AG09319 (cell line): ENCODE results near the gene FCHO2.

ENCODE experiments used
- DNase-seq: peaks from one replicate; pipeline ENCODE4 v3.0.0-alpha.2; 2010; ENCODE audit warnings: low read depth; ENCODE audit errors: extremely low read depth
- TF ChIP-seq, protein P1 (sequence below): IDR thresholded peaks from 2 replicates; pipeline ENCODE4 v1.5.1; 2011; ENCODE audit warnings: low read depth, mild to moderate bottlenecking, inconsistent platforms, low read length, moderate library complexity

Gene FCHO2

GRCh38 chr5:73045623-73046022 is 89.8 kb downstream of the FCHO2 start:
- DNase-seq: no peak
- TF ChIP-seq, protein P1, sequence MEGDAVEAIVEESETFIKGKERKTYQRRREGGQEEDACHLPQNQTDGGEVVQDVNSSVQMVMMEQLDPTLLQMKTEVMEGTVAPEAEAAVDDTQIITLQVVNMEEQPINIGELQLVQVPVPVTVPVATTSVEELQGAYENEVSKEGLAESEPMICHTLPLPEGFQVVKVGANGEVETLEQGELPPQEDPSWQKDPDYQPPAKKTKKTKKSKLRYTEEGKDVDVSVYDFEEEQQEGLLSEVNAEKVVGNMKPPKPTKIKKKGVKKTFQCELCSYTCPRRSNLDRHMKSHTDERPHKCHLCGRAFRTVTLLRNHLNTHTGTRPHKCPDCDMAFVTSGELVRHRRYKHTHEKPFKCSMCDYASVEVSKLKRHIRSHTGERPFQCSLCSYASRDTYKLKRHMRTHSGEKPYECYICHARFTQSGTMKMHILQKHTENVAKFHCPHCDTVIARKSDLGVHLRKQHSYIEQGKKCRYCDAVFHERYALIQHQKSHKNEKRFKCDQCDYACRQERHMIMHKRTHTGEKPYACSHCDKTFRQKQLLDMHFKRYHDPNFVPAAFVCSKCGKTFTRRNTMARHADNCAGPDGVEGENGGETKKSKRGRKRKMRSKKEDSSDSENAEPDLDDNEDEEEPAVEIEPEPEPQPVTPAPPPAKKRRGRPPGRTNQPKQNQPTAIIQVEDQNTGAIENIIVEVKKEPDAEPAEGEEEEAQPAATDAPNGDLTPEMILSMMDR: no peak

- TF ChIP-seq, protein P1: no peak
- no peak for DNase-seq
These were observed 105.8 kb downstream of the FCHO2 start for GRCh38 chr5:73061593-73061992.

DNA sequence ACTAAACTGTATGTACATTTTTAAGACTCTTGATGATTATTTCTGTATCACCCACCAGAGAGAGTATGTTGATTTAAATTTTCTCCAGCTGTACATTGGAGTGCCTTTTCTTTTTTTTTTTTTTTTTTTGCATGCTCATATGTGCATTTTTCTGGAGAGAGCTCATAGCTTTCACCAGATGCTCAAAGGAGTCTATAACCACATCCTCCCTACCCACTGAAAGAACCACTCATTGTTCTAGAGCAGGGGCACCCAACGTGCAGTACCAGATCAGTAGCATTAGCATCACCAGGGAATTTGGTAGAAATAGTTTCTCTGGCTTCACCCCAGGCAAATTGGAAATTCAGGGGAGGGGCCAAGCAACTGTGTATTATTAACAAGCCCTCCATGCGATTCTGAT is 110.6 kb downstream of the FCHO2 start:
- peak; percentile 7 for DNase-seq
- TF ChIP-seq, protein P1: no peak

DNA sequence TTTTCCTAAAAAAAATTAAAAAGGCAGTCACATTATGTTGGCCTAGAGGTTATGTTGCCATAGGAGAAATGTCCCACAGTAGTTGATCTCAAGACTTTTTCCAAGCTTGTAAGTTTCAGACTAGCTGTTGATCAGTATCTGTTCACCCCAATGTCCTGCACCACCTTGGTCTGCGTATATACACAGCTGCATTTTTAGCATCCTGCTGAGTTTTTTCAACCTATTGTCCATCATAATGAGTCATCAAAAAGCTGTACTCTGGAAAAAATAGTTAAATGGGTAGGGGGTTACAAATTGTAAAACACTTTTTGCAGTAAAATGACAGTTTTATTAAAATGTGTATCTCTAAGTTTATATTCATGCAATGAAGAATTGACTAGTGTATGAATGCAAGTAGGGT is 111.4 kb downstream of the FCHO2 start:
- TF ChIP-seq, protein P1: no peak
- no peak for DNase-seq

DNA sequence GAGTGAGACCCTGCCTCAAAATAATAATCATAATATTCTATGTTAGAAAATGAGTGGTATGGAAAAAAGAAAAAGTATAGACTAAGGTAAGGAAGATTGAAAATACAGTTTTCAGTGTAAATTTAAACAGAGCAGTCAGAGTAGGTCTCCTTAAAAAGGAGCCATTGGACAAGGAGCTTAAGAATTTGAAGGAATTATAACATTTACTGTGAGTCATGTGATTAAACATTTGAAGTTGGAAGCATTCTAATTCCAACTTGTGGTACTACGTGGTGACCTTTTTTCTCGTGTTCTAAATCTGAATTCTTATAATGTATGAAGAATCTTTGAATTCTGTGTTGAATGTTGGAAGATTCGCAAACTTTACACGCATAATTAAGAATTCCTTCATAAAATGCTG is 125.3 kb downstream of the FCHO2 start:
- TF ChIP-seq, protein P1: no peak
- DNase-seq: no peak

- TF ChIP-seq, protein P1: no peak
These were observed 132.2 kb downstream of the FCHO2 start for GRCh38 chr5:73088026-73088425.

DNA sequence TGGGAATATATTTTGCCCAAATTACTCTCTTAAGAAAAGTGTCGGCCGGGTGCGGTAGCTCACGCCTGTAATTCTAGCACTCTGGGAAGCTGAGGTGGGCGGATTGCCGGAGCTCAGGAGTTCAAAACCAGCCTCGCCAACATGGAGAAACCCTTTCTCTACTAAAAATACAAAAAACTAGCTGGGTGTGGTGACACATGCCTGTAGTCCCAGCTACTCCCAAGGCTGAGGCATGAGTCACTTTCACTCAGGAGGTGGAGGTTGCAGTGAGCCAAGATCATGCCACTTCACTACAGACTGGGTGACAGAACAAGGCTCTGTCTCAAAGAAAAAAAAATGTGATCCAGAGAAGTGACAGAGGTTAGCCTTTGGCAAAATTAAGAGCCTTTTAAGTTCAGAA is 138.1 kb downstream of the FCHO2 start:
- TF ChIP-seq, protein P1: no peak
- DNase-seq: no peak

More at GRCh38 chr5:73088026-73088425, 132.2 kb downstream of the FCHO2 start:
- DNase-seq: no peak

GRCh38 chr5:73094415-73094814 is 138.6 kb downstream of the FCHO2 start:
- no peak for DNase-seq
- TF ChIP-seq, protein P1: no peak
